Measurements from ENCODE around the gene CLEC16A.
A peak's percentile ranks its signal among the peaks of the same experiment; 100 is the strongest.
"Not testable (repeated sequence)": the region's sequence is repeated elsewhere in the genome, so short reads cannot be mapped to it uniquely, and the experiment has no call there.

CLEC16A gene

GRCh38 chr16:10940501-10941079, 3.8 kb upstream of the CLEC16A start:
- peak in 2 of 3 donors; percentile 31 to 33 for DNase-seq

DNA sequence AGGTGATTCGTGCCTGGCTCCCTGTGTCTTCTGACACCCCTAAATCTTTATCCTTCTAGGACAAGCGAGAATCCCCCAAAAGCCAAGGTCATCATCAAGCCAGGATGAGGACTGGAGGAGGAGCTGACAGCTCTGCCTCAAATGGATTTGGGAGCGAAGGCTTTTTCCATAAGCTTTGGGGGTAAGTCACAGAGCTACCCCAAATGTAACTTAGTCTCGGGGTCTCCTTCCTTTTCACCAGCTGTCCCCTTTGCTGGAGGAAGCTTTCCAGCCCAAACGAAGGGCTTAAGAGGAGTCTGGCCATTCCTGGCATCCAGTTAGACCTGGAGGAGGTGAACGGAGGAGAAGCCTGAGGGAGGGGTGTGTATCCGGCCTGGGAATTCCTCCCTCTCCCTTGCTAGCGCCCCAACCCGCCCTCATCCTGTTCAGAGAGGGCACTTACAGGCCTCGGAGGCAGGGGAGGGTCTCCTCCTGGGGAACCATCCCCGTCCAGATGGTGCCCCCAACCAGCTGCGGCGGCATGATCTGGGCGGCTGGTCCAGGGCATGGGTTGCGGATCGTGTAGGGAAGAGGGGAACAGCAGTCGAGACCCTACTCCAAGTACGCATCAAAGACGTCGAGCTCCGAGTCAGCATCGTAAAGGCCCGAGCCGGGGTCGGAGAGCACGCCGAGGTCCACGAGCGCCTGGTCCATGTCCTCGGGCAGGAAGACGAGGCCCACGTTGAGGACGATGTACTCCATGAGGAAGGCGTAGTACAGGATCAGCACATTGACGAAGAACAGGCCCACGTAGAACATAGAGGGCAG, 3.0 kb upstream of the CLEC16A start:
- DNase-seq: no peak

DNA sequence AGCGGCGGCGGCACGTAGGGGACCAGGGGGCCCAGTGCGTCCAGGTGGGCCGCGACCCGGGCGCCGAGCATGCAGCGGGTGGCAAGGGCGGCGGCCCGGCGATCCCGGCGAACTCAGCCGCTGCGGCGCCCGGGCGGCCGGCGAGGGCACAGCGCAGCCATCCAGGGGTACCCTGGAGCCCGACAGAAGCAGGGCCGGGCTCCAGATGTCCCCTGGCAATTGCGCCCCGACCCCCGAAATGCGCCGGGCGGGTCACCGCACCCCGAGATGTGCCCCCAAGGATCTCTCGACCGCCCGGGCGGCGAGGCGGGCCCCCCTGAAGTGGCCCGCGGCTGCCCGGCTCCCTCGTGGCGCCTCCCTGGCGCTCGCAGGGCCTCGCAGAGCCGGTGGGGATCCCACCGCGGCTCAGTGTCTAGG, 2.4 kb upstream of the CLEC16A start:
- not testable (repeated sequence) for DNase-seq

DNA sequence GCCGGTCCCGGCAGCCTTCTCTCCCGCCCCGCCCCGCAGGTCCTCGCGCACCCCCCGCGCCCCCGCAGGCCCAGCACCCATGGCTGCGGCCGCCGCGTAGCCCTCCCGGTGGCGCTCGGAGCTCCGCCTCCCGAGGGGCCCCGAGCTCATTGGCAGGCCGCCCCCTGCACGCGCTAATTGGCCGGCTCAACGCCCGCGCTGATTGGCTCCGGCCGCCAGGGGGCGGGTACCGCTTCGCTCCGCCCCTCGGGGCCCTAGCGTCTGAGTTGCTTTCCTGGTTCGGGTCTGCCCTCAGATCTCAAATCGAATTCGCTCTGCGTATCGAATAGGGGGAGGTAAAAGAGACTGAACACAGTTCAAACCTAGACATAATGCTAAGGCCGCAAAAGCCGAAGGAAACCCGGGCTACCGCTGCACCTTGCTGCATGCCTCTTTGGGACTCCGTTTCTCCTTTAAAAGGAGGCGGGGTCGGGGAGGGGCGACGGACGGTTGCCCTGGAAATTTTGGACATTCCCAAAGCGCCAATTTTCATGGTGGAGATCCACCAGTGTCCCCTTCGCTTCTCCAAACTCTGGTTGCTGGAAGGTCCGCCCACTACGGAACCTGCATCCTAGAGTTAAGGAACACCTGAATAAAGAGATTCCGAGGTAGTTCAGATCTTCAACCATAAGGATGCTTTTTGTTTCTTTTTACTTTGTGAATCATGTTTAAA, 1.9 kb upstream of the CLEC16A start, which contains the start of gene DEXI:
TSS of gene DEXI (minus strand) at position 117 of the 712 bp plus-strand sequence. CDS start 463 bp downstream, outside the sequence.
- peak; percentile 97 to 99 (median 98) for DNase-seq

- DNase-seq: peak in 2 of 3 donors; percentile 40 to 60
Measured at GRCh38 chr16:10943064-10943353, 1.4 kb upstream of the CLEC16A start.

- DNase-seq: no peak
Measured at GRCh38 chr16:10945065-10945787, 862 bp downstream of the CLEC16A start.

GRCh38 chr16:10946308-10946707, 1.9 kb downstream of the CLEC16A start:
- no peak for DNase-seq

DNA sequence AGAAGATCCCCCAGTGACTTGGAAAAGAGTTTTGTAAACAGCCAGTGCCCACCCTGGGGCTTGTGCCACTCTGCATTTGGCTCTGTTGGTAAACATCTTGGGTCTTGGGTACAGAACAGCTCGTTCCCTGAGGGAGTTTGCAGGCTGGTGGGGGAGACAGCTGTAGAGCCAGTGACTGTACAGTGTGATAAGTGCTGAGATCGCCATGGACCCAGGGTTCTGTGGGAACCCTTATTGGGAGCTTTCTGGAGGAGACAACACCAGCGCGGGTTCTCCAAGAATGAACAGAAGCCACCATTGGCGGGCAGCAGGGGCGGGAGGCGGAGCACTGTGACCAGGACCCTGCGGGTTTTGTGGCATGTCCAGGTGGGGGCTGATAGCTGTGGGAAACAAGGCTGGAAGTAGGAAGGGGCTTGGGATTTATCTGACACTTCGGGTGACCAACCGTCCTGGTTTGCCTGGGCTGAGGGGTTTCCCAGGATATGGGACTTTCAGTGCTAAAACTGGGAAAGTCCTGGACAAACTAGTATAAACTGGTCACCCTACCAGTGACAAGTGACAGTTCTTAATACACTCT, 2.9 kb downstream of the CLEC16A start:
- no peak for DNase-seq

GRCh38 chr16:10949424-10949970, 5.1 kb downstream of the CLEC16A start:
- DNase-seq: peak; percentile 67 to 74 (median 67)

DNA sequence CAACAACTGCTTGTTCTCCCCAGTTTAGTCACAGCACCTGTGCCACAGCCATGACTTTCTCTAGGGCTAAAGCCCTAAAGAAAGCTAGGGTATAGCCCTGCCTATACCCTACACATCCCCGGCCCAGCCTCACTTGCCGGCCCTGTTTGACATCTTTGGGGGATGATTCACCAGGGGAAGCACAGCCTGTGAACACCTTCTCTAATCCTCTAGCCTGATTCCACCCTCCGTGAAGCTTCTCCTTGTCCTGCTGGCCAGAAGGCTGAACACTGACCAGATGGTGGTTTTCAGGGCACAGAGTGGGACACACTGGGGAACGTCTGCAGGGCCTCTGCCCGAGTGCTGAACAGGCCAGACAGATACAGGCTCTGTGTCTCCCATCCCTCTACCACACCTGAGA, 6.0 kb downstream of the CLEC16A start:
- no peak for DNase-seq

DNA sequence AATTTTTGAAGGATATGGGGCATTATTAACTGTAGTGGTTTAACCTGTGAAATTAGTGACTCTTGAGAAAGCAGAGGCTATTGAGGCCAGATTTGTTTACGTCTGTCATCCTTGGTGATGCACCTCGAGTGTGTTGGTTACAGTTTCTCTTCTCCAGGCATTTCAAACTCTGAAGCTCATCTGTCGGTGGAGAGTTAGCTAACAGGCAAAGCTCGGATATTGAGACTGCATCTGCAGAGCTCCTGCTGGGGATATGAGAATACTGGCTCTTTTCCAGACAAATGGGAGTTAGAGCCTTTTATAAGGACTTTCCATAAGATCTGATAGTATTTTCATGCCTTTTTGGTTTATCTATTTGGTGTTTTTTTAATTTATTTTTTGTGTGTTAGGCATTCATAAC, 6.7 kb downstream of the CLEC16A start:
- DNase-seq: no peak

DNA sequence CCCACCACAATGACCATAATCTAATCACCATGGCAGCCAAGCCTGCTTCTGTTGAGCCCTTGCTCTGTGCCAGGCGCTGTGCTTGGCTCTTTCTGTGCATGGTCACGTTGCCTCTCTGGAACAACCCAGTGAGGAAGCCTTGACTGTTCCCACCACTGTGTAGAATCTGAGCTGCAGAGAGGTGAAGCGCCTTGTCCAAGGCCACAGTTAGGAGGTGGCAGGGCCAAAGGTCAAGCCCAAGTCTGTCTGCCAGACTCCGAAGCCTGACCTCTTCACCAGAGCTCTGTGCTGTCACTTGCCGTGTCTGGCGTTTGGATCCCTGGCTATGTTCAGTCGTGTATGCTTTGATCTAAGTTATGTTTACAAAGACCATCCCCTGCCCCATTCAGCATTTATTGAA, 10.5 kb downstream of the CLEC16A start:
- DNase-seq: no peak

DNA sequence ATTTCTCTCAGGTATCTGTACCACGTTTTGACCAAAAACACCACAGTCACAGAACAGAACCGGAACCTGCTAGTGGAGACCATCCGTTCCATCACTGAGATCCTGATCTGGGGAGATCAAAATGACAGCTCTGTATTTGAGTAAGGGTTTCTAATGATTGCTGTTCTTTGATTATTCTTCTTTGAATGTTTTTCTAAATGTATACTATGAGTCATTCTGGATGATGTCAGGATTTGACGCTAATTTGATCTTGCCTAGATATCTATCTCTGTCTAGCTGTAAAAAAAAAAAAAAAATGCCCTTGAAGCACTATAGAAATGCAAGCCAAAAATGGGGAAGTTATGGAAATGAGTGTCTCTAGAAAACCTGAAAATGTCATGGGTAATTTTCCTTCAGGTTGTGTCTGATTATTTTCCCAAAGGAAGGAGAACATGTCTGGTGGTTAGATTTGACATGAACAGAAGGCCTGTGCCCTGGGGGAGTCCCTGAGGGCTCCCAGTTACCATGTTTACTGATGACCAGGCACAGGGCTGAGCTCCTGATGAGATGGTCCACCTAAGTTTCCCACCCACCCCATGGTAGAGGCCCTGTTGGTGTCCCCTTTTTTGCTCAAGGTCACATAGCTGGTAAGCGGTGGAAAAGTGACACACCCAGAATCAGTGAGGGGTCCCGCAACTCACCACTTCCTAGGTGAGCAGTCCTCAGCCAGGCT, 13.6 kb downstream of the CLEC16A start:
- DNase-seq: peak in 2 of 3 donors; percentile 64 to 76

GRCh38 chr16:10959161-10959560, 14.8 kb downstream of the CLEC16A start:
- no peak for DNase-seq

- no peak for DNase-seq
Measured at GRCh38 chr16:10961231-10961630, 16.9 kb downstream of the CLEC16A start.

- peak; percentile 89 to 93 (median 92) for DNase-seq
Measured at GRCh38 chr16:10964039-10964890, 19.9 kb downstream of the CLEC16A start.

GRCh38 chr16:10964891-10965326, 20.5 kb downstream of the CLEC16A start:
- no peak for DNase-seq

DNA sequence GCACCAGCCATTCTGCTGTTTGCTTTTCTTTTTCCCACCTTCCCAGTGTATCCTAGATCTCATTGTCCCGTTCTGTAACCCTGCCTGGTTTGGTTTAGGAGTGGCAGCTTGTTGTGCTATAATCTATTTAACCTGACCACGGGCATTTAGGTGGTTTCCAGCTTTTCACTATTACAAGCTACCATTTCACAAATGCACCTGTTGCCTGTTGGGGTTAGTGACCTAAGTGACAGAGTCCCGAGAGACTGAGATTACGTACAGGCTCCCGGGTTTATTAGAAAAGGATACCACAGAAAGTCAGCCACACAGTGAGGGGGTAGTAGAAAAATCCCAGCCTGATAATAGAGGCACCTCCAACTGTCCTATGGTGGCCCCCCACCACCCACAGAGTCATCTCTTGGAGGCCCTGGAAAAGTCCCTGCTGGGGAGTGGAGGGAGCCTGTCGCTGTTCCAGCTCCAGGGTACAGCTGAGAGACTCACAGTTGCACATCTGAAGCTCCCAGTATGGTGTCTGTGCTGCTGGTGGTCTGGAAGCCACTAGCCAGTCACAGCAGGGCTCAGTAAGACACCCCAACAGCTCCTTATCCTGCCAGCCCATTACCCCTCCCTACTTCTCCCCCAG, 21.2 kb downstream of the CLEC16A start:
- DNase-seq: peak in 1 of 3 donors; percentile 20

DNA sequence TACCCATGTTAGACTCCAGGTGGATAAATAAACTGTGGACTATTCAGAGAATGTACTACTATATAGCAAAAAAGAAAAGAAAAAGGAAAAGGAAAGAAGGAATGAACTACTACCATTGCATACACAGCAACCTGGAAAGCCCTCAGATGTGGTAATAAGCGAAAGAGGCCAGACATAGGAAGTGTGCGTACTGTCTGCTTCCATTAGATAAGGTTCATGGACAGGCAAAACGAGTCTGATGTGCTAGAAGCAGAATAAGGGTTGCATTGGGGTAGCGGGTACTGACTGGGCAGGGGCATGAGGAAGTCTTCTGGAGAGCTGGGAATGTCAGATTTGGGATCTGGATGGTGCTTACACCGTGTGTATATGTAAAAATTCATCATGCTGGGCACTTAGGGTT, 21.8 kb downstream of the CLEC16A start:
- no peak for DNase-seq

- peak in 2 of 3 donors; percentile 30 to 47 for DNase-seq
Measured at GRCh38 chr16:10966559-10966958, 22.2 kb downstream of the CLEC16A start.

Data from suppressor macrophage treated with lipopolysaccharide for 1 hour (primary cell).